GM20000 (cell line): ENCODE data around the gene NR2C1.
"Not testable (repeated sequence)": the region's sequence is repeated elsewhere in the genome, so short reads cannot be mapped to it uniquely, and the experiment has no call there.

ENCODE experiments used
- DNase-seq: peaks from one replicate; pipeline ENCODE4 v3.0.0; 2012; ENCODE audit warnings: low spot score
- CTCF ChIP-seq: IDR thresholded peaks from 2 replicates; pipeline ENCODE4 v1.5.1; 2012; ENCODE audit warnings: mild to moderate bottlenecking, control low read depth; ENCODE audit errors: extremely low read depth, missing control alignments

NR2C1 gene

DNA sequence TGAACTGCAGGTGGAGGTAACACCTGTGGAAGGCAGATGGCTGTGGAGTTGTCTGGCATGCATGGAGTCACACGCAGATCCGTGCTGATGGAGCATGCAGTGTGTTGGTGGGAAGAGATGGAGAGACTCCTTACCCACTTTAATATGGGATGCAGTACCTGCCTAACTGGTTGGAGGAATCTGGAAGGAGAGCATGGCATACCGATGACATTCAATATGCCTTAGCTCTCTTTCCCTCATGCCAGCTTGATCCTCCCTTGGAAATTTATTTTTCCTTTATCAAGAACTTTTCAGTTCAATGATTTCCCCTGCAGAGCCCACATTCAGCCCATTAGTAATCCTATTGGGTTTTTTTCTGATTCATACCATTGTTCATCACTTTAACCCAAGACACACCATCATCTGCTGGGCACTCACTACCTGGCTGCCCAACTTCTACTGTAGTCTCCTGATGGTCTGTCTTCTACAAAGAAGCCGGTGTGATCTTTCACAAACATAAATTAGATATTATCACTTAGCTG, 25.9 kb upstream of the NR2C1 start:
- no peak for TF ChIP-seq CTCF
- DNase-seq, result no peak

DNA sequence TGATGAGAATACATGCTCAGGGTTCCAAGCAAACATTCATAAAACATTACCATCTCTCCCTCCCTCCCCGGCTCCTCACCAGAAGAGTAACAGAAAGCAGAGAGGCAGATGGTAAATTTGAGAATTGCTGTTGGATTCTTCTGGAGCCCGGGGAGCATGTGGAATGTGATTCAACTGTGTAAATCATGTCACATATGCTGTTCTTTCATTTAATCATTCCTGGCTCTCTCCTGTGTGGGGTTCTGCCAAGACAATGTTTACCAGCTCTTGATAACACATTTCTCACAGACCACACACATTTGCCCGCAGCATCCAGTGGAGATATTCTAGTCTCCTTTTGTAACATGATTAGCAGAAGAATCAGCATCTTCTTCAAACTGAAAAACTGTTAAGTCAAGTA, 23.4 kb upstream of the NR2C1 start:
- DNase-seq, result no peak
- no peak for TF ChIP-seq CTCF

DNA sequence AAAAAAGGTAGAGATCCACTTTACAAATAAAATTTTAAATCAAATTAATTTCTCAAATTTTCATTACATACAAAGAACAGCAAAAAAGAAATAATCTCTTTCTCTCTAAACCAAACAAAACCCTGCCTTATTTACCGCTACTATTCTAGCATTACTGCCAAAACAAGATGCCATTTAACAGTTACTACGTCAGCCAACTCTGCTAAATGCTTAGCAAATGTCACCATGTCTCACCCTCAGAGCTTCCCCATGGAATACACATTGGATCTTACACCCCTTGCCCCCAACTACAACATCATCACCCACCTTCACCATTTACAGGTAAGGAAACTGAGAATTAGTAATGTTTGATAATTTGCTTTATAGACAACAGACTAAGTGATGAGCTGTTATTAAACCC, 23.0 kb upstream of the NR2C1 start:
- no peak for DNase-seq

GRCh38 chr12:95095866-95096265, 22.4 kb upstream of the NR2C1 start:
- not testable (repeated sequence) for DNase-seq

More for the DNA sequence above, 23.0 kb upstream of the NR2C1 start:
- TF ChIP-seq CTCF, result no peak

DNA sequence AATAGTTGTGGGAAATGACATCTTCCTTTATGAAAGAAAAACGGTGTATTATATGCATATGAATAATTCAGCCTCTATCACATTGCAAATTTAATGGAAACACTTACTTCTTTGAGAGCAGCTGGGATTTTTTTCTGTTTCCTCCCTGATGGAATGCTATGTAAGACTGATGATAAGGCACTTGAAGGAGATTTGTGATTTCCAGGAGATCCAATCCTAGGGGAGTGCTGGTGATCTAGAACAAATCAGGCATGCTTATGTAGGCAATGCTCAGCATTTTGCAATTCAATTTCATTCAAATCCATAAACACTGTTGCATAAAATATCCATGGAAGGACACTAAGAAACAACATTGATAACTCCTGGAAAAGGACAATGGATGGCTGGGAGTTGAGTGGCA, 16.0 kb upstream of the NR2C1 start:
- TF ChIP-seq CTCF, result no peak
- DNase-seq, result no peak

- no peak for DNase-seq
- TF ChIP-seq CTCF, result no peak
Measured at GRCh38 chr12:95088379-95088778, 15.0 kb upstream of the NR2C1 start.

DNA sequence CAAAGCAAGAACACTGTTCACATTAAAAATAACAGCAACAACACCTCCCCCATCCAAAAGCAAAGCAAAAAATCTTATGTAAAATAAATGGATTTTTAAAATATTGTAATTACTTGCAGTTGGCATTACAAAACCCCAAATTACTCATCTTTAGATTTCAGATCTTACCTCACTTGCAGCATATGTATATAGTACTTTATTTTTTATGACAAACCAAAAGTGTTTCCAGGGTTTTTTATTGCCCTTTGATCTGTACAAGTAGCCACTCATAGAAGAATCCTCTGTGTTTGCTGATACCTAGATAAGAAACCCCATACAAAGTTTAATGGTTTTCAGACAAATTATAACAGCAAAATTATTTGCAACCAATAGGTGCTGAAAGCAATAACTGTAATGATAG, 12.2 kb upstream of the NR2C1 start:
- TF ChIP-seq CTCF, result no peak
- no peak for DNase-seq

DNA sequence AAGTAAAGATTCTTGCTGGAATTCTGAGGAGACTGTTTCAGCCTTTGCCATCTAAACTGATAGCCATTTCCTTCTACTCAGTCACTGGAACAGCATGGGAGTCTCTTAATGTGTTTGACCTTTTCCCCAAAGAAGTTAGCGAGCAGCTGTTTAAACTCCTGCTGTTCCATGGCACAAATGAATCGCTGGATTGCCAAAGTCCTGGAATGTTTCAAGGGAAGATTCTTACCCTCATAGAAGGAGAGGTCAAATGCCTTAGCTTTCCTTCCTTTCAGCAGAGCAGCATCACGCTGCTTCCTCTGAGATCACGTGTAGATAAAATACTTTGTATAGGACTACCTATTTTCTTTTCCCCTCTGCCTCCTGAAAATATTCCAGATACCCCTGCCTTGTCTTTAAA, 10.5 kb upstream of the NR2C1 start:
- TF ChIP-seq CTCF, result no peak
- no peak for DNase-seq
